ENCODE measurements around the gene MYADM. TPM values are rescaled to one million over a fixed set of nuclear protein-coding genes. Genes with fewer than 3 reads are reported as not detected.

The MYADM gene
- total RNA-seq, 1 donor from 2014 or later: 73.5 TPM

DNA sequence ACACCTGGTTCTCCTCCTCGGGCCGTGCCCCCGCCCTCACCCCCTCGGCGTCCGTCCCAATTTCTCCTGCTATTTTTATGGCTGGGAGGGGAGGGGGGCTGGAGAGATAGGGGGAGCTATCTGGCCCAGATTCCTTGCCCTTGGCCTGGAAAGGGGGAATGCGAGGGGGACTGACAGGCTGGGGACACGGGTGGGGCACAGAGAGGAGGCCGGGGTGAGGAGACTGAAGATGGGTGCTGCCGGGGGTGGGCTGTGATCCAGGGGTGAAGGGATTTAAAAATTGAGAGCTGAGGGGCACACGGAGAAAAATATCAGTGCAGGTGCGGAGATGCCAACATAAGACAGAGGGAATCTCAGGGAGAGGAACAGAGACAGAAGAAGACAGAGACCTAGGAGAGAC, 16.6 kb downstream of the MYADM start:
- Mint-ChIP-seq H3K4me3 (no peak overlapping the region), H3K9me3 (no peaks in the 10 kb centered on the region), H3K27me3 (peaks cover 43% of the 10 kb centered on the region), H3K27ac (peak overlapping the region; percentile 44), H3K4me1 (ENCODE audit: unreplicated experiment) (peaks cover 6% of the 10 kb centered on the region), H3K36me3 (no peaks in the 10 kb centered on the region)
- DNase-seq (ENCODE audit: extremely low spot score, unreplicated experiment): no peak
- no peak for TF ChIP-seq CTCF (conservative IDR thresholded peaks at IDR 0.05)

GRCh38 chr19:53885036-53885435, 17.4 kb downstream of the MYADM start:
- Mint-ChIP-seq H3K36me3 (no peaks in the 10 kb centered on the region), H3K4me3 (no peak overlapping the region)
- no peak for TF ChIP-seq CTCF (conservative IDR thresholded peaks at IDR 0.05)

DNA sequence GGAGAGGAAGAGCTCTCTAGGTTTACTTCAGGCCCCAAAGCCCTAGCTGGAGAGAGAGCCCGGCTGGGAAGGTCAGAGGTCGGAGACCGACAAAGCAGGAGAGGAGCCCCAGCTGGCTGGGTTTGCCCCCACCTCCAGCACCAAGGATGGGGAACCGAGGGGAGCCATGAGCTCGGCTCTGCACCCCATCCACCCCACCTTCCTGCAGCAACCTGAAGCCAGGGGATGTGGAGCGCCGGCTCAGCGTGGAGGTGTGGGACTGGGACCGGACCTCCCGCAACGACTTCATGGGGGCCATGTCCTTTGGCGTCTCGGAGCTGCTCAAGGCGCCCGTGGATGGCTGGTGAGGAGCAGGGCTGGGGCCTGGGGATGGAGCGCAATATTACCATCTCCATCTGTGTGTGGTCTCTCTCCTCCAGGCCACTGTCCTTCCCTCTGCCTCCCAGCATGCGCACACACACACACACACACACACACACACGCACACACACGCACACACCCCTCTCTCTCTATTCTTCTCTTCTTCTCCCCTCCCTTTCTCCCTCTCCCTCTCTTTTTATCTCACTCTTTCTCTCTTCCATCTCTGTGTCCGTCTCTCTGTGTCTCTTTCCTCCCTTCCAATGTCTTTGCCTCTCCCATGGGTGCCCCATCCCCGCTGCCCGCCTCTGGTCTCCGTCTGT, 24.8 kb downstream of the MYADM start:
- no peak overlapping the region for H3K4me3 Mint-ChIP-seq
- no peaks in the 10 kb centered on the region for H3K4me1 Mint-ChIP-seq (ENCODE audit: unreplicated experiment)
- H3K9me3 Mint-ChIP-seq: no peaks in the 10 kb centered on the region
- H3K27me3 Mint-ChIP-seq: peaks cover 42% of the 10 kb centered on the region
- DNase-seq (ENCODE audit: extremely low spot score, unreplicated experiment): no peak
- H3K27ac Mint-ChIP-seq: no peak overlapping the region
- no peaks in the 10 kb centered on the region for H3K36me3 Mint-ChIP-seq
- no peak for TF ChIP-seq CTCF (conservative IDR thresholded peaks at IDR 0.05)

More at GRCh38 chr19:53885036-53885435, 17.4 kb downstream of the MYADM start:
- no peak for DNase-seq (ENCODE audit: extremely low spot score, unreplicated experiment)
- Mint-ChIP-seq H3K27ac (no peak overlapping the region), H3K9me3 (no peaks in the 10 kb centered on the region), H3K4me1 (ENCODE audit: unreplicated experiment) (peaks cover 6% of the 10 kb centered on the region), H3K27me3 (peaks cover 44% of the 10 kb centered on the region)

DNA sequence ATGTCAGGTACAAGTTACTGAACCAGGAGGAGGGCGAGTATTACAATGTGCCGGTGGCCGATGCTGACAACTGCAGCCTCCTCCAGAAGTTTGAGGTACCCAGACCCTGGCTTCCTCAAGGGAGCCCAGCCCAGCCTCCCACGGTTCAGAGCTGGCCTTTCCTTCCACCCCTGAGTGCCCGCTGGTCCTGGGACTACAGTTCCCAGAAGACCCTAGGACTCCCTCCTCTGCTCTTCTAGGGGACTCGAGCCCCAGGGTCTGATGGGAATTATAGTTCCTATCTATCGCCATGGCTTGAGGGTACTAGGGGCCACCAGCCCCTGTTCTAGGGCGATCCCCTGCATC, 25.3 kb downstream of the MYADM start:
- Mint-ChIP-seq H3K4me1 (ENCODE audit: unreplicated experiment) (no peaks in the 10 kb centered on the region), H3K27ac (no peak overlapping the region), H3K36me3 (no peaks in the 10 kb centered on the region), H3K27me3 (peaks cover 44% of the 10 kb centered on the region), H3K4me3 (no peak overlapping the region), H3K9me3 (no peaks in the 10 kb centered on the region)
- no peak for TF ChIP-seq CTCF (conservative IDR thresholded peaks at IDR 0.05)
- no peak for DNase-seq (ENCODE audit: extremely low spot score, unreplicated experiment)

- Mint-ChIP-seq H3K36me3 (no peaks in the 10 kb centered on the region), H3K4me3 (no peak overlapping the region), H3K9me3 (no peaks in the 10 kb centered on the region), H3K27me3 (peaks cover 51% of the 10 kb centered on the region), H3K27ac (no peak overlapping the region), H3K4me1 (ENCODE audit: unreplicated experiment) (no peaks in the 10 kb centered on the region)
- no peak for DNase-seq (ENCODE audit: extremely low spot score, unreplicated experiment)
- no peak for TF ChIP-seq CTCF (conservative IDR thresholded peaks at IDR 0.05)
Measured at GRCh38 chr19:53894707-53895106, 27.0 kb downstream of the MYADM start.

DNA sequence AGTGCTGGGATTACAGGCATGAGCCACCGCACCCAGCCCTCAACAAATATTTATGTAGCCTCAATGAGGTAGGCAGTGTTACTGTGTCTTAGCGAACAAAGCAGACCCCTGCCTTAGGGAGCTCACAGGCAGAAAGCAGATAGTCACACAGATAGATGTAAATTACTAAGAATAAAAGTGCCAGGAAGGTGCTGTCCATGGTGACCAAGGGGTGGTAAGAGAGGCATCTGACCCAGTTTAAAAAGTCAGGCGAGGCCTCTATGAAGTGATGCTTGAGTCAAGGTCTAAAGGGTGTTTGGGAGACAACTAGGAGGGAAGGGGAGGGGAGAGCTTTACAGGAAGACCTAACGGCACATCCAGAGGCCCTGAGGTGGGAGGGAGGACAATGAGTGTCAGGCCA, 29.0 kb downstream of the MYADM start:
- DNase-seq (ENCODE audit: extremely low spot score, unreplicated experiment): no peak
- no peak for TF ChIP-seq CTCF (conservative IDR thresholded peaks at IDR 0.05)
- no peaks in the 10 kb centered on the region for H3K36me3 Mint-ChIP-seq
- H3K4me3 Mint-ChIP-seq: no peak overlapping the region
- no peaks in the 10 kb centered on the region for H3K4me1 Mint-ChIP-seq (ENCODE audit: unreplicated experiment)
- no peaks in the 10 kb centered on the region for H3K9me3 Mint-ChIP-seq
- peaks cover 53% of the 10 kb centered on the region for H3K27me3 Mint-ChIP-seq
- H3K27ac Mint-ChIP-seq: no peak overlapping the region

All from type B pancreatic cell (in vitro differentiated cells).